ENCODE data around the gene HCFC1R1.
"Not testable (repeated sequence)": the region's sequence is repeated elsewhere in the genome, so short reads cannot be mapped to it uniquely, and the experiment has no call there.

The HCFC1R1 gene

DNA sequence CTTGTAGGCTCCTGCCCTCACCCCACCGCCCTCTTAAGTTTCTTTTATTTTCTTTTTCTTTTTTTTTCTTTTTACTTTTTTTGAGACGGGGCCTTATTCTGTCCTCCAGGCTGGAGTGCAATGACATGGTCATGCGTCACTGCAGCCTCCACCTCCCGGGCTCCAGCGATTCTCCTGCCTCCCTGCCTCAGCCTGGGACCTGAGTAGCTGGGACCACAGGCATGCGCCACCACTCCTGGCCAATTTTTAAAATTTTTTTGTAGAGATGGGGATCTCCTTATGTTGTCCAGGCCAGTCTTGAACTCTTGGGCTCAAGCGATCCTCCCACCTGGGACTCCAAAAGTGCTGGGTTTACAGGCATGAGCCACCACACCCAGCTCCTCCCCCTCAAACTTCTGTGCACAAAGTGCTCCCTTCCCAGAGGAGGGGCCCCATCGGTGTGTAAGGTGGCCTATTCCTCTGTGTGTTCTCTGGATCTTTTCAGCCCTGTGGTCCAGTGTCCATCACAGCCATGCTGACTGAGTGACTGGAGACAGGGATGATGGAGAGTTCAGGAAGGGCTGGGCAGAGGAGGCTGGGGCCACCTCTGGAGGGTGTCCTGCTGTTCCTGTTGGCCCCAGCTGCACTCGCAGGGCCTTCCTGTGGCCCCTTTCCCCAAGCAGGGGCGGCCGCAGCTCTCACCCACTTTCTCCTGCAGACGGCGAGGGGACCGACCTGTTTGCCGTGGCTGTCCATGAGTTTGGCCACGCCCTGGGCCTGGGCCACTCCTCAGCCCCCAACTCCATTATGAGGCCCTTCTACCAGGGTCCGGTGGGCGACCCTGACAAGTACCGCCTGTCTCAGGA, 32.8 kb upstream of the HCFC1R1 start:
- no peak for DNase-seq

DNA sequence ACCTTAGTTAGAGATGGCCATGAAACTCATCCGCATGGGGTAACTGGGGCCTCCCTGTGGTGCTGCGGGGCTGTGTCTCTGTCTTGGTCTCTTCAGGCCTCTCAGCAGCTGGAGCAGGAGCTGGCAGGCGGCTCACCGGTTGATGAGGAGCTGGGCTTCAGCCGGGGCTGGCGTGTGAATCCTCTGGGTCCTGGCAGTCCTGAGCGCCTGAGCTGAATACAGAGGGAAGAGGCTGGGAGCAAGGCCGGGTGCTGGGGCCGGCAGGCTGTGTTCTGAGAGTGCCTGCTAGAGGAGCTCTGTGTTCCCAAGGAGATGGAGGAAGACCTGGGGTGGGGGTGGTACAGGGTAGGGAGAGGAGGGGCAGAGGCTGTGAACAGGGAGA, 32.0 kb upstream of the HCFC1R1 start:
- not testable (repeated sequence) for DNase-seq

DNA sequence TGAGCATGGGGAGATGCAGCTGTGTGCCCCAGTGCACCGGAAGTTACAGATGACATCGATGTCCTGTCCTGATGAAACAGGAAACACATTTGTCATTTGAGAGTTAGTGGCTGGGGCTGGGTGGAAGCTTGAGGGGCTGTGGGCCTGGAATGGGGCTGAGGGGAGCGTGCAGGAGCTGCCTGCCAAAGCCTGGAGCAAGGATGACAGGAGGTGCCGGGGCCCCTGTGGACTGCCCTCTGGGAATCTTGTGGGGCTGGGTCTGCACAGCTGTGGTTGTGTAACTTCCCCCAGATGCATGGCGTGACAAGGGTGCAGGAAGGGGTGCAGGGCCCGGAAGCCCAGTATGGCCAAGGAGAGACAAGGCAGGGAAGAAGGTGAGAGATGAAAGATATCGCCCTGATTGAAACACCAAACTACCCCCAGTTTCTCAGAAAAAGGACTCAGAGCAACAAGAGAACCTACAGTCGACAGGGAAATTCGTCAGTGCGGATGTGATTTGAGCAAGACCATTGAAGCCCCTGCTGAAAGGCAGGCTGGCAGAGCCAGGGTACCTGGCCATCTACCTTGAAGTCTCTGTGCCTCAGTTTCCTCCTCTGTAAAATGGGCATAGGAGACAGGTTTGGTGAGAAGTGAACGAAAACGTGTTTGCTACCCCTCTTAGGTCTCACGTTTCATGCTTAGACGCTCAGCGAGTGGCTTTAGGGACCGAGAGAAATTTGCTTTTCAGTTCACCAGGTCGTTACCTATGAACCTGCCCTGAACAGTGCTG, 31.4 kb upstream of the HCFC1R1 start:
- no peak for DNase-seq

DNA sequence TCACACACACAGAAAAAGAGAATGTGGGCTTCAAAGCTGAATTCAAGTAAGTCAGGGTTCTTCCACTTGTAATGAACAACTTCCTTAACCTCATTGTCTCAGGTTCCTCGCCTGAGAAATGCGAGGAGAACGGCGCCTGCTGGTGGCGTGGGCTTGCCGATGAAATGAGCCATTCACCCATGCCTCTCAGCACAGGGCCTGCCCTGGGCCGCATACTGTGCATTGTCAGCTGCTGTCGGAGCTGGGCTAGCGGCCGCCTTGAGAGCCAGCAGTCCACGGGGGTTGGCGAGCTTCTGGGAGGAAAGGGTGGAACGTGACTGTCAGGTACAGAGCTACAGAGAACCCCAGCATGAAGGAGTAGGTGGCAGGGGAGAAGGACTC, 29.6 kb upstream of the HCFC1R1 start:
- DNase-seq: not testable (repeated sequence)

DNA sequence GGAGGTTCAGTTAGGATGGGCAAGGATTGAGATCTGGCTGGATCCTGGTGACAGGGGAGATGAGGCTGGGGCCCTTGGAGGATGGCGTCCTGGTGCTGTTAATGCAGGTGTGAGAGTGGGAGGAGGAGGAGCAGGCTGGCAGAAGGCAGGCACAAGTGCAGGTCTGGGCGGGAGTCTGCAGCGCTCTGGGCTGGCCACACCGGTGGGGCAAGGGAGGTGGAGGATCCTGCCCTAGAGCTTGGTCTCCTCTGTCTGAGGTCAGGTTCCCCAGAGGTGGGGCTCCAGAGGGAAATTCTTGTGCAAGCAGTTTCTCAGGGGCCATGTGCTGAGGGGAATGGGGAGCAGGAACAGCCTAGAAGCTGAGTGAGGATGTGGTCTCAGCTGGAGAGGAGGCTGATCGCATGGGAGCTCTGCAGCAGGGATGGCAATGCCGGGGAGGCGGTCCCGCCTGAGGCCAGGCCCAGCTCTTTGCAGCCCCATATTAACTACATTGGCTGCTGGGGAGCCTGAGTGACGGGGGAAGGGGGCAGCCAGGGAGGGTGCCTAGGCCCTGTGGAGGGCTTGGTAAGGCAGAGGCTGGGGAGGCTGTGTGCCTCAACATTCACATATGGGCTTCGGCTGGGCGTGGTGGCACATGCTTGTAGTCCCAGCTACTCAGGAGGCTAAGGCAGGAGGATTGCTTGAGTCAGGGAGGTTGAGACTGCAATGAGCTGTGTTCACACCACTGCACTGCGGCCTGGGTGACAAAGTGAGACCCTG, 29.0 kb upstream of the HCFC1R1 start:
- DNase-seq: not testable (repeated sequence)

DNA sequence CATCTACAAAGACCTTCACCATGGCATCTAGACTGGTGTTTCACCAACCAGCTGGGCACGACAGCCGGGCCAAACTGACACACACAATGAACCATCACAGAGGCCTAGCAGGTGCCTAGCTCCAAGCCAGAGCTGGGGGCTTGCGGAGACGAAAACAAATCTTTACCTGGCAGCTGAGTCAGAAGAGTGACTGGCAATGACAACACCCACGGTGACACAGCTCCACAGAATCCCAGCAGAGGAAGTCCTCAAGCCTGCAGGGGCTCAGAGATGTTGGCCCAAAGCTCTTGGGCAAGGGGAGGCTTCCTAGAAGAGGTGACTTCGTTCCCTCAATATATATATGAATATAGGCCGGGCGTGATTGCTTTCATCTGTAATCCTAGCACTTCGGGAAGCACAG, 27.8 kb upstream of the HCFC1R1 start:
- DNase-seq: no peak

DNA sequence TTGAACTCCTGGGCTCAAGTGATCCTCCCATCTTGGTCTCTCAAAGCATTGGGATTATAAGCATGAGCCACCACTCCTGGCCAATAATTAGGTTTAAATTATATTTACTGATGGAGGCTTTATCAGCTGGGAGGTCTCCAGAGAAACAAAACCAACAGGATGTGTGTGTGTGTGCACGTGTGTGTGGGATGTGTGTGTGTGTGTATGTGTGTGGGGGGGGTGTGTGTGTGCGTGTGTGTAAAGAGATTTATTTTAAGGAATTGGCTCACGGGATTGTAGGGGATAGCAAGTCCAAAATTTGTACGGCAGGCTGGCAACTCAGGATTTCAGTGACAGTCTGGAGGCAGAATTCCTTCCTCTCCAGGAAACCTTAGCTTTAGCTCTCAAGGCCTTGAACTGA, 27.3 kb upstream of the HCFC1R1 start:
- no peak for DNase-seq

DNA sequence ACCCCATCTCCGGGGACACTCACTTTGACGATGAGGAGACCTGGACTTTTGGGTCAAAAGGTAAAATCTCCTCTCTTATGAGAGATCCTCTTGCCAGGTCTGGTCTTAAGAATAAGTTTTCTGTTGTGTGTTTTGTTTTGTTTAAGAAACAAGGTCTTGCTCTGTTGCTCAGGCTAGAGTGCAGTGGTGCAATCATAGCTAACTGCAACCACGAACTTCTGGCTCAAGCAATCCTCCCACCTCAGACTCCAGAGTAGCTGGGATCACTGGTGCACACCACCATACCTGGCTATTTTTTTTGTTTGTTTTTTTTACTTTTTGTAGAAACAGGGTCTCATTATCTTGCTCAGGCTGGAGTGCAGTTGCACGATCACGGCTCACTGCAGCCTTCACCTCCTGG, 26.7 kb upstream of the HCFC1R1 start:
- DNase-seq: no peak

DNA sequence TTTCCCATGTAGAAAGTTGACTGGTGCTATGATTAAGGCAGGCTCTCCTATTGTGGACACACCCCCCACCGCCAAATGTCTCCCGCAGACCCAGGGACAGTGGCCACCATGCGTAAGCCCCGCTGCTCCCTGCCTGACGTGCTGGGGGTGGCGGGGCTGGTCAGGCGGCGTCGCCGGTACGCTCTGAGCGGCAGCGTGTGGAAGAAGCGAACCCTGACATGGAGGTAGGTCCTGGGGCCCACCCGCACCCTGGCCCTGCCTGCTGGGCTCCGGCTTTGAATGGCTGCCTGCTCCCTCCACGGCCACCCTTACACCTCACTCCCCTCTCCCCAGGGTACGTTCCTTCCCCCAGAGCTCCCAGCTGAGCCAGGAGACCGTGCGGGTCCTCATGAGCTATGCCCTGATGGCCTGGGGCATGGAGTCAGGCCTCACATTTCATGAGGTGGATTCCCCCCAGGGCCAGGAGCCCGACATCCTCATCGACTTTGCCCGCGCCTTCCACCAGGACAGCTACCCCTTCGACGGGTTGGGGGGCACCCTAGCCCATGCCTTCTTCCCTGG, 26.3 kb upstream of the HCFC1R1 start:
- no peak for DNase-seq

DNA sequence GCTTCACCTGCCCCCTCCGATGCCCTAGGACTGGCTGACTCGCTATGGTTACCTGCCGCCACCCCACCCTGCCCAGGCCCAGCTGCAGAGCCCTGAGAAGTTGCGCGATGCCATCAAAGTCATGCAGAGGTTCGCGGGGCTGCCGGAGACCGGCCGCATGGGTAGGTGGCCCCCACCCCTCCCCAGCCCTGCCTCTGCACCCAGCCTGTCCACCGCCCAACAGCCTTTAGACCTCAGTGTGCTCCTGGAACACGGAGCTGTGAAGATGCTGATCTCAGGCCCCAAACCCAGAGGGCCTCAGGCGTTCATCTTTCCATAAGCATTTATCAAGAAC, 23.6 kb upstream of the HCFC1R1 start:
- DNase-seq: no peak

DNA sequence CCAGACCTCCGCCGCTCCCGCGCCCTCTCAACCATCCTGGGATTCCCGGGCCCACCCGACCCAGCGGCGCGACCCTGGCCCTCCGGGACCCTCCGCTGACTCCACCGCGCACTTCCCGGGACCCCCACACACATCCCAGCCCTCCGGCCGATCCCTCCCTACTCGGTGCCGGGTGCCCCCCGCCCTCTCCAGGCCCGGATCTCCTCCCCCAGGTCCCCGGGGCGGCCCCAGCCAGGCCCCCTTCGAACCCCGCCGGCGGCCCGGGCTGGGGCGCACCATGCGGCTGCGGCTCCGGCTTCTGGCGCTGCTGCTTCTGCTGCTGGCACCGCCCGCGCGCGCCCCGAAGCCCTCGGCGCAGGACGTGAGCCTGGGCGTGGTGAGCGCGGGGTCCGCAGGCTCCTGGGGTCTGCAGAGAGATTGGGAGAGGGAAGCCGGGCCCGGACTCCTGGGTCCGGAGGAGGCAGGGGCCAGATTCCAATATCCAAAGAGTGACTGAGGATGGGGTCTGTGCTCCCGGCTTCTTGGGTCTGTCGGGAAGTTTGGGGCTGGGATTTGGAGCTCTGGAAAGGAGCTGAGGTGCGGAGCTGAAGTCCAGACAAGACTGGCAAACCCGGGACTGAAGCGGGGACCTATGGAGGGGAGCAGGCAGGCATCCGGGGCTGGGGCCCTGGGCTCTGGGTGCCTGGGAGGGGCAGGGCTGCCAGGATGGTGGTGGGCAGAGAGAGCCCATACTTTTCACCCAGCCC, 23.1 kb upstream of the HCFC1R1 start:
- no peak for DNase-seq

DNA sequence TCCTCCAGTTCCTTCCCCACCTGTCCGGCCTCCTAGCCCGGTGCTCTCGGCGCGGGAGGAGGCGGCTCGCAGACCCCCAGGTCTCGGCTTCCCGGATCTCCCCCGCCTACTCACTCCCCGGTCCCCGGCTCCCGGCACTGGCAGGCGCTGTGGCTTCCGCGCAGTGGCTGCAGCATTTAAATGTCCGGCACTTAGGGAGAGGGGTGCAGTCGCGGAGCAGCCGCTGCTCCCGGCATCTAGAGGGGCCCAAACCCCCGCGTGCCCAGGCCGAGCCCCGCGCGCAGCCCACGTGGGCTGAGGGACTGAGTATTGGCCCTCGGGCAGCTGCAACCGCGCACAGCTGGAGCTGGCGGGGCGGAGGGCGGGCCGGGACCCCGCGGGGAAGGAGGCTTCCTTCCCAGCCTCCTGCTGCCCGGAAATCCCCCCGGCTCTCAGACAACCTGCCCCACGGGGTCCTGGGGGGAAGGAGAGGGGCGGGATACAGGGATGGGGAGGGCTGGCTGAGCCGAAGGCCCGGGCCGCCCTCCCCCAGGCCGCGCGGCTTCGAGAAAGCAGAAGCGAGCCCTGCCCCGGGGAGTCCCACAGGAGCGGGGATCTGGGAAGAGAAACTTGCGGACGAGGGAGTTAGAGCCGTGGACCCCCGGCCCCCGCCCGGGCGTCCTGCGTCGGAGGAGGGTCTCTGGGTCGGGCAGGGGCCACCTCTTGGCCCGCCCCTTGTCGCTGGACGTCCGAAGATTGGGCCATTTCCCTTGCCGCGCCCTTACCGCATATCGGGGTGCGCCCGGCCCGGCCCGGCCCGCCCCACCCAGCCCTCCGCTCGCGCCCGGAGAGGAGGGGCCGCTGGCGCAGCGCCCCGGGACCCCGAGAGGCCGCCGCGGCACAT, 22.3 kb upstream of the HCFC1R1 start, which contains the start of gene MMP25:
Gene MMP25 (plus strand): TSS at position 804 of the 883 bp plus-strand sequence. CDS start 357 bp downstream, outside the sequence.
- no peak for DNase-seq

DNA sequence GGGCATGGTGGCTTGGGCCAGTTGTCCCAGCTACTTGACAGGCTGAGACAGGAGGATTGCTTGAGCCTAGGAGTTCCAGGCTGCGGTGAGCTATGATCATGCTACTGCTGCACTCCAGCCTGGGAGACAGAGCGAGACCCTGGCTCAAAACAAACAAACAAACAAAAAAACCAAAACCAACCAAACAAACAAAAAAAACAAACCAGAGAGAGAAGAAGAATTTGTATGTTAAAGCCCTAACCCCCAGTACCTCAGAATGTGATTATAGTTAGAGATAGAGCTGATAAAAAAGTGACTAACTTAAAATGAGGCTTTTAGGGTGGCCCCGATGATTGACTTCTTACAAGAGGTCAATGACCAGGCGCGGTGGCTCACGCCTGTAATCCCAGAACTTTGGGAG, 21.0 kb upstream of the HCFC1R1 start:
- no peak for DNase-seq

DNA sequence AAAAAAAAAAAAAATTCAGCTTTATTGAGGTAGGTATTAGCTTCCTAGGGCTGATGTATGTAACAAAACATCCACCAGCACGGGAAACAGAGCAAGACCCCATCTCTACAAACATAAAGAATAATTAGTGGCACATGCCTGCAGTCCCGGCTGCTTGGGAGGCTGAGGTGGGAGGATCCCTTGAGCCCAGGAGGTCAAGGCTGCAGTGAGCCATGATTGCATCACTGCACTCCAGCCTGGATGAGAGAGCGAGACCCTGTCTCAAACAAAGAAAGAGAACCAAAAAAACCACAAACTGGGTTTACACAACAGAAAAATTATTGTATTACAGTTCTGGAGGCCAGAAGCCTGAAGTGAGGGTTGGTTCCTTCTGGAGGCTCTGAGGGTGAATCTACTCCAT, 18.6 kb upstream of the HCFC1R1 start:
- no peak for DNase-seq

DNA sequence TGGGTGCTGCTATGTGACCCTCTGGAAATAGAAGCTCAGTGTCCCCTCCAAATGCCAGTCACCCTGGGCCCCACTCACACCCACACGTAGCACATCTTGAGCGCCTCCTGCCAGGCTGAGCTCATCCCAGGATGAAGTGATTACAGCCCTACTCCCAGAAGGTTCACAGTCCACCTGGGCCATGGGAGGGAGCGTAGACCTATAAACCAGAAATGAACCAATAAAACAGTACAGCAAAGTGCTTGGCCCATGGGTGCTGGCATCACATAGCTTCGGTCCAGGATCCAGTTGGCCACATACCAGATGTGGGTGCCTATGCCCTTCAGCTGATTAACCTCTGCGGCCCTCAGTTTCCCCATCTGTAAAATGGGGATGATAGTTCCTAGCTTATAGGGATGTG, 15.2 kb upstream of the HCFC1R1 start:
- DNase-seq: no peak

DNA sequence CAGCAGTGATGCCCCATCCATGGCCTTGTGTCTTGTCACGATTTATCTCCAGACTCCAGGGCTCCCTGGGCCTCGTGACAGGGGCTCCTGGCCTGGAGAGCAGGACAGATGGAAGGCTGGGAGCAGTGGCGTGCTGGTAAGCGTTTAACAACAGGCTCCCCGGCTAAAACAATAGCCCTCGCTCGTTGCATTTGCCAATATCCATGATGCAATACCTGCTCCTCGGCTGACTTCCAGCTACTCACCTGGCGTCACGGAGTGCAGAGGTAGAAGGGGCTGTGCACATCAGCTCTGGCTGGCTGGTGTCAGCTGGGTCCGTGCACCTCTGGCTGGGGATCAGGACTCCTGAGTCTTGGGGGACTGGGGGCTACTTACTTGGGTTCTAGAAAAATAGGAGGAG, 14.5 kb upstream of the HCFC1R1 start:
- DNase-seq: no peak

DNA sequence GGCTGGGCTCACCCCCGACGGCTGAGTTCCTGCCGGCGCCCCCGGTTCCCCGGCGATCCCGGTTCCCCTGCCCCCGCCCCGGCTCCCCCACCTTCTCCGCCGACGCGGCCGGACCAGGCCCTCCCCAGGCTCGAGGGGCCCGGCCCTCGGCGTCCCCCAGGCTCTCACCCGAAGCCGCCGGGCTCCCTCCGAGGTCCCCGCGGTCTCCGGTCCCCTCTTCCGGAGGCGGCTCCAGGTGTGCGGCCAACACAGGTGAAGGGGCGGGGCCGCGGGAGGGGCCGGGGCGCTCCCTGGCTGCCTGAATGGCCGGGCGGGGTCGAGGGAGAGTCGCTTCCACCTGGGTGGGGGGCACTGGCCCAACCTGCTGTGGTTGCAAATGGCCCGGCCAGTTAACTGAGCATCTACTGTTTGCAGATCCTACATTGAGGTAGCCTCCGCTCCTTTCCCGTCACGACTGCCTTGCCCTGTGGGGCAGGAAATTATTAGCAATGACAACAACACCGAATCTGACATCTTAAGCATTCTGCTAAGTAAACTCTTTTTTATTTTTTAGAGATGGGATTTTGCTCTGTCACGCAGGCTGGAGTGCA, 13.1 kb upstream of the HCFC1R1 start, which contains the start of gene BICDL2:
Gene BICDL2 (minus strand): TSS at position 219 of the 590 bp plus-strand sequence. CDS start 1,448 bp downstream, outside the sequence.
- DNase-seq: no peak

DNA sequence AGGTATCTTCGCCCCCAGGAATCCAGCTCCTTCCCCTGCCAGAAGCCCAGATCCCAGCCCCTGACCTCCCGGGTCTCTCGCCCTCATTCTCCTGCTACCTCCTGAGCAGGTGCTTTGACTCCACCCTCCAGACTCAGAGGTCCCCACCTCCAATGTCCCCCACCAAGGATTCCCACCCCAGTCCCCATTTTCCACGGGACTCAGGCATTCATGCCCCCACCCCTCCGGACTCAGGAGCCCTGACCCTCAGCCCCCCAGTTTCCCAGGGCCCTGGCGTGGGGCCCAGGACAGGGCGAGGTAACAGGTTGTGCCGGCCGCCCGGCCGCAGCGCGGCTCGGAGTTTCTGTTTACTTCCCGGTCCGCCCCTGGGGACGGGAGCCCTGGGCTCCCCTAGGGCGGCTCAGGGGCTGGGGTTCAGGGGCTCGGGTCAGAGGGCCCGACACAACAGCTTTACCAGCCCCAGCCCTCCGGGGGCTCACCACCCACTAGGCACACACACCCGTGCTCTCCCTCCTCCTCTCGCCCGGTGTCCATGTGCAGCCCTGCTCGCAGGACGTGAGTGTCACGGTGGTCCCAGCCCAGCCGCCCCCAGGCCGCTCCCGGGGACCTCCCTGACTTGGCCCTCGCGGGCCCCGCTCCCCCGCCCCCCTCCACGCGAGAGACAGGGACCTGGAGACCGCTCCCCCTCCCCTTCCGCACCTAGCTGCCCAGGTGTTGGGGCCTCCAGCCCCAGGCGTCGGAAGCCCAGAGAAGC, 12.4 kb upstream of the HCFC1R1 start:
- no peak for DNase-seq

DNA sequence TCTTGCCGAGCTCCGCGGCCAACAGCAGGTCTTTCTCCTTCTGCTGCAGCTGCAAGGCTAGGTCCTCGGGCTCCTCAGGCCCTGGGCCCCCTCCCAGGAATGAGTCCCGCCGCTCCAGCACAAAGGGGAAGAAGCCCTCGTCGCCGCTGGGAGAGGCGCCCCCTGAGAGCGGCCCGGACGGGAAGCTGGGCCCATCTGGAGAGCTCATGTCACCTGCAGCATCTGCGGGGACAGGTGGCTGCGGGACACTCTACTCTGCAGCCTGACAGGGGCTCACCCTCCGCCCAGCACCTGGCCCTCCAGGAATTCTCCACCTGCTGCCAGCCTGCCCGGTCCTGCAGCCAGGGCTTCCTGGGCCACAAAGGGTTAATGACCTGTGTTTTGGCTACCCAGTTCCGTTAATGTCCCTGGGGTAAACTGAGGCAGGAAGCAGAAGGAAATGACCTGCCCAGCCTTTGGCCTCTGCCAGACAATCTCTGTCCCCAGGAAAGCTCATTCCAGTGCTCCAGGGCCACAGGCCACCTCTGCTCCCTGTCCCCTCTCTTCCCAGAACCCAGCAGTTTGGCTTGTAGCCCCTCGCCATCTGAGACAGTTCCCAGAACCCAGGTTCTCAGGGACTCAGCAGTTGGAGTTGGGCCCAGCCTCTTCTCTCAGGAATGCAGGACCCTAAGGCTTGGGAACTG, 11.7 kb upstream of the HCFC1R1 start:
- no peak for DNase-seq

DNA sequence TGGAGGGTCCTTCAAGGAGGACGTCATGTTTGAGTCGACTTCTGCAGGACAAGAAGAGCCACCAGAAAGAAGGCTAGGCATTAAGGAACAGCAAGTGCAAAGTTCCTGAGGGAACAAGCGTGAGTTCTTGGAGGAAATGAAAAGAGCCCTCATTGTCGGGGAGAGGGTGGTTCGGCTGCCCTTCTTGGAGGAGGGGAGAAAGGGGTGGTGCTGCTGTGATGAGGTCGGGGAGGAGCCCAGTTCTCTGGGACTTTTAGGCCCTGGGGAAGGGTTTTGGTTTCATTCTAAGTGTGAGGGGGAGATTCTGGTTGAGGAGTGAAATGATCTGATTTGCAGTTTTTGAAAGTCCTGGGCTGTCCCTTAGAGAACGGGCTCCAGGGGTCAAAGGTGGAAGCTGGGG, 8.9 kb upstream of the HCFC1R1 start:
- DNase-seq: no peak
